MM.1S (cell line): Measurements from ENCODE around the gene SORBS2.

Experiments used
- EZH2 ChIP-seq: fragments of 300-600 bp; sonication (generic); optimal IDR thresholded peaks from 2 replicates; pipeline ENCODE3; 2017; ENCODE audit warnings: low read depth, mild to moderate bottlenecking, antibody characterized with exemption, low read length, mixed read lengths
- TF ChIP-seq, protein P1 (sequence below): fragments of 300-600 bp; sonication (generic); IDR thresholded peaks from 2 replicates; pipeline ENCODE4 v1.5.1; 2016; ENCODE audit warnings: antibody characterized with exemption, low read length, mixed read lengths

DNA sequence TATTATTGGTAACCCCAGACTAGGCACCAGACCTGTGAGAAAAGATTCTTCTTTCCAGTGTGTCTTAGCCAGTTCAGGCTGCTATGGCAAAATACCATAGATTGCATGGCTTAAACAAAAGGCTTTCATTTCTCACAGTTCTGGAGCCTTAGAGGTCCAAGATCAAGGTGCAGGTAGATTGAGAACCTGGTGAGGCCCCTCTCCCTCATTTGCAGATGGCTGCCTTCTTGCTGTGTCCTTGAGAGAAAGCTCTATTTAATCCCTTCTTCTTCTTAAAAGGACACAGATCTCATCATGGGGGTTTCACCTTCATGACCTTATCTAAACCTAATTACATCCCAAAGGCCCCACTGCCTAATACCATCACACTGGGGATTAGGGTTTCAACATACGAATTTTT lies 273.2 kb downstream of the SORBS2 start:
- TF ChIP-seq, protein P1, sequence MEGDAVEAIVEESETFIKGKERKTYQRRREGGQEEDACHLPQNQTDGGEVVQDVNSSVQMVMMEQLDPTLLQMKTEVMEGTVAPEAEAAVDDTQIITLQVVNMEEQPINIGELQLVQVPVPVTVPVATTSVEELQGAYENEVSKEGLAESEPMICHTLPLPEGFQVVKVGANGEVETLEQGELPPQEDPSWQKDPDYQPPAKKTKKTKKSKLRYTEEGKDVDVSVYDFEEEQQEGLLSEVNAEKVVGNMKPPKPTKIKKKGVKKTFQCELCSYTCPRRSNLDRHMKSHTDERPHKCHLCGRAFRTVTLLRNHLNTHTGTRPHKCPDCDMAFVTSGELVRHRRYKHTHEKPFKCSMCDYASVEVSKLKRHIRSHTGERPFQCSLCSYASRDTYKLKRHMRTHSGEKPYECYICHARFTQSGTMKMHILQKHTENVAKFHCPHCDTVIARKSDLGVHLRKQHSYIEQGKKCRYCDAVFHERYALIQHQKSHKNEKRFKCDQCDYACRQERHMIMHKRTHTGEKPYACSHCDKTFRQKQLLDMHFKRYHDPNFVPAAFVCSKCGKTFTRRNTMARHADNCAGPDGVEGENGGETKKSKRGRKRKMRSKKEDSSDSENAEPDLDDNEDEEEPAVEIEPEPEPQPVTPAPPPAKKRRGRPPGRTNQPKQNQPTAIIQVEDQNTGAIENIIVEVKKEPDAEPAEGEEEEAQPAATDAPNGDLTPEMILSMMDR: no peak
- TF ChIP-seq EZH2: no peak
